SK-N-SH (cell line): ENCODE data around the gene FGGY. TPM values are rescaled to one million over a fixed set of nuclear protein-coding genes. Genes with fewer than 3 reads are reported as not detected.

ENCODE experiments used
- CTCF ChIA-PET: fragments of 300-600, 350-600 bp; formaldehyde crosslinking; extraction: SDS; loops from one replicate; lab custom pipeline; 2021; lab: Yijun Ruan, JAX
- POLR2A ChIA-PET: fragments of 350-600 bp; sonication (Branson Sonifier 250); formaldehyde crosslinking; extraction: SDS; loops from one replicate; lab custom pipeline; 2020; ENCODE audit warnings: antibody characterized with exemption, inconsistent platforms; lab: Yijun Ruan, JAX
- DNase-seq: peaks from one replicate; pipeline ENCODE4 v3.0.0; 2012
- H2AFZ ChIP-seq: fragments of 200-600 bp; sonication (generic); 2 replicates; pipeline ENCODE4 v1.8.1; 2016; ENCODE audit warnings: antibody characterized with exemption, mild to moderate bottlenecking, low read depth
- H3F3A ChIP-seq: fragments of 200-600 bp; sonication (generic); replicated peaks from 2 replicates; pipeline ENCODE3; 2016; ENCODE audit warnings: antibody characterized with exemption, mild to moderate bottlenecking; ENCODE audit not compliant: insufficient read depth
- H3K27ac ChIP-seq, 2 experiments: fragments of 200-500 bp in 1 of 2; fragments of 200-600 bp in 1 of 2; sonication (Bioruptor generic) in 1 of 2; sonication (generic), shearing (Covaris generic) in 1 of 2; 2 replicates each; pipeline versions ENCODE4 v1.5.1 to v1.6.1; 2014 to 2016; ENCODE audit warnings: low read depth in 2 of 2, inconsistent platforms in 1 of 2, low read length in 1 of 2, mild to moderate bottlenecking in 1 of 2, mixed read lengths in 1 of 2
- H3K27me3 ChIP-seq: fragments of 200-600 bp; sonication (generic), shearing (Covaris generic); 2 replicates; pipeline ENCODE4 v1.6.1; 2016; ENCODE audit warnings: mixed run types; ENCODE audit not compliant: insufficient read depth
- H3K36me3 ChIP-seq, 2 experiments: fragments of 200-500 bp in 1 of 2; fragments of 200-600 bp in 1 of 2; sonication (Bioruptor generic) in 1 of 2; sonication (generic) in 1 of 2; replicated peaks in 1 of 2; 2 replicates each; pipeline versions ENCODE3 to v1.5.1; 2014 to 2016; ENCODE audit warnings: low read length in 1 of 2, mild to moderate bottlenecking in 1 of 2; ENCODE audit not compliant: insufficient read depth in 2 of 2, control insufficient read depth in 1 of 2
- H3K4me1 ChIP-seq, 2 experiments: fragments of 200-500 bp in 1 of 2; fragments of 200-600 bp in 1 of 2; sonication (Bioruptor generic) in 1 of 2; sonication (generic), shearing (Covaris generic) in 1 of 2; 2 replicates each; pipeline versions ENCODE4 v1.5.1 to v1.6.1; 2014 to 2016; ENCODE audit warnings: low read depth in 1 of 2, low read length in 1 of 2, mixed run types in 1 of 2; ENCODE audit not compliant: insufficient read depth in 2 of 2, control insufficient read depth in 1 of 2
- H3K4me2 ChIP-seq: fragments of 200-600 bp; sonication (generic), shearing (Covaris generic); 2 replicates; pipeline ENCODE4 v1.6.1; 2017; ENCODE audit warnings: mixed run types
- H3K4me3 ChIP-seq, 2 experiments: fragments of 200-500 bp in 1 of 2; fragments of 200-600 bp in 1 of 2; sonication (Bioruptor generic) in 1 of 2; sonication (generic), shearing (Covaris generic) in 1 of 2; 2 replicates each; pipeline versions ENCODE4 v1.5.1 to v1.8.1; 2014 to 2016; ENCODE audit warnings: low read depth in 2 of 2, inconsistent platforms in 1 of 2, low read length in 1 of 2, mild to moderate bottlenecking in 1 of 2, mixed read lengths in 1 of 2, moderate library complexity in 1 of 2
- H3K79me2 ChIP-seq: fragments of 200-600 bp; sonication (generic); 2 replicates; pipeline ENCODE4 v1.8.1; 2017; ENCODE audit warnings: mild to moderate bottlenecking; ENCODE audit not compliant: insufficient read depth
- H3K9ac ChIP-seq: fragments of 200-600 bp; sonication (generic); 2 replicates; pipeline ENCODE4 v1.6.1; 2017; ENCODE audit warnings: mixed run types
- H3K9me2 ChIP-seq: fragments of 200-600 bp; sonication (generic); 2 replicates; pipeline ENCODE4 v1.6.1; 2017; ENCODE audit warnings: mixed run types
- H3K9me3 ChIP-seq: fragments of 200-600 bp; sonication (generic); 2 replicates; pipeline ENCODE4 v1.6.1; 2017; ENCODE audit warnings: mixed run types, mild to moderate bottlenecking, moderate library complexity
- H4K20me1 ChIP-seq: fragments of 200-600 bp; sonication (generic); 2 replicates; pipeline ENCODE4 v1.6.1; 2017; ENCODE audit warnings: mild to moderate bottlenecking, mixed run types; ENCODE audit not compliant: insufficient read depth
- CHD2 ChIP-seq: fragments of 150-350 bp; IDR thresholded peaks from 2 replicates; pipeline ENCODE4 v1.6.1; 2018; ENCODE audit warnings: low read length; ENCODE audit not compliant: partially characterized antibody
- EP300 ChIP-seq, 2 experiments: IDR thresholded peaks; 2 replicates each; pipeline versions ENCODE4 v1.4.0 to v1.6.1; 2012; ENCODE audit warnings: borderline replicate concordance in 1 of 2, low read depth in 1 of 2, low read length in 1 of 2
- EZH2phosphoT487 ChIP-seq: fragments of 200-600 bp; sonication (generic); IDR thresholded peaks from 2 replicates; pipeline ENCODE4 v1.6.1; 2017; ENCODE audit warnings: low read depth, mixed run types, mild to moderate bottlenecking, antibody characterized with exemption, moderate library complexity, borderline replicate concordance
- FOSL2 ChIP-seq: IDR thresholded peaks from 2 replicates; pipeline ENCODE4 v1.4.0; 2012; ENCODE audit warnings: low read depth, mild to moderate bottlenecking, moderate library complexity, borderline replicate concordance
- FOXJ3 ChIP-seq: sonication (generic); formaldehyde crosslinking; IDR thresholded peaks from 2 replicates; pipeline ENCODE4 v1.5.1; 2020; ENCODE audit warnings: mild to moderate bottlenecking, missing genetic modification reagents
- GABPA ChIP-seq: IDR thresholded peaks from 2 replicates; pipeline ENCODE4 v1.4.0; 2012; ENCODE audit warnings: low read depth, mild to moderate bottlenecking
- IRF3 ChIP-seq: fragments of 150-350 bp; IDR thresholded peaks from 2 replicates; pipeline ENCODE4 v1.6.1; 2016; ENCODE audit warnings: mild to moderate bottlenecking, low read depth, low read length
- JUND ChIP-seq: IDR thresholded peaks from 2 replicates; pipeline ENCODE4 v1.4.0; 2012
- NFIC ChIP-seq: IDR thresholded peaks from 2 replicates; pipeline ENCODE4 v1.4.0; 2012; ENCODE audit warnings: borderline replicate concordance
- NRF1 ChIP-seq: IDR thresholded peaks from 2 replicates; pipeline ENCODE4 v1.6.1; 2012; ENCODE audit warnings: low read depth, mild to moderate bottlenecking, low read length
- RAD21 ChIP-seq: IDR thresholded peaks from 2 replicates; pipeline ENCODE4 v1.6.1; 2012; ENCODE audit warnings: mild to moderate bottlenecking, low read length
- REST ChIP-seq: IDR thresholded peaks from 2 replicates; pipeline ENCODE4 v1.6.1; 2012; ENCODE audit warnings: mild to moderate bottlenecking, low read depth, low read length, moderate library complexity
- RXRA ChIP-seq: IDR thresholded peaks from 2 replicates; pipeline ENCODE4 v1.4.0; 2012; ENCODE audit warnings: low read depth, mild to moderate bottlenecking, borderline replicate concordance
- SIN3A ChIP-seq: IDR thresholded peaks from 2 replicates; pipeline ENCODE4 v1.6.1; 2012; ENCODE audit warnings: low read depth, mild to moderate bottlenecking, low read length, moderate library complexity, borderline replicate concordance
- SMC3 ChIP-seq: IDR thresholded peaks from 2 replicates; pipeline ENCODE4 v1.6.1; 2012; ENCODE audit warnings: low read depth, low read length, improper control_type of control experiment
- USF2 ChIP-seq: fragments of 150-350 bp; IDR thresholded peaks from 2 replicates; pipeline ENCODE4 v1.6.1; 2017; ENCODE audit warnings: antibody characterized with exemption, low read length, low read depth, borderline replicate concordance
- WGBS: methylation state at CpG from one replicate; pipeline ENCODE4 v1.1.6; 2017; ENCODE audit warnings: low lambda C conversion rate; 5-methylcytosine and 5-hydroxymethylcytosine counted together
- polyA plus RNA-seq, 3 experiments: library from polyadenylated mRNA; depleted of rRNA; stranded (reverse); fragments of >200 nt; gene quantifications; 2 replicates each; pipeline ENCODE4 v1.2.3, GENCODE V29; 2012
- TF ChIP-seq, protein P1 (sequence below): IDR thresholded peaks from 2 replicates; pipeline ENCODE4 v1.4.0; 2012; ENCODE audit warnings: low read depth, borderline replicate concordance
- TF ChIP-seq, protein P2 (sequence below): IDR thresholded peaks from 2 replicates; pipeline ENCODE4 v1.4.0; 2012; ENCODE audit warnings: low read depth

The FGGY gene
- polyA plus RNA-seq, 1 of the 3 experiments (the other 2 are of a cell fraction): 10.3 TPM

- no peak for DNase-seq
- Histone ChIP-seq H3K27me3 (no peaks in the 10 kb centered on the region), H3K9me2 (no peaks in the 10 kb centered on the region), H2AFZ (no peak overlapping the region)
- CTCF ChIA-PET: no interaction called here
- no peak for TF ChIP-seq RAD21
- no peak for TF ChIP-seq SIN3A
- TF ChIP-seq RXRA: no peak
- TF ChIP-seq, protein P1, sequence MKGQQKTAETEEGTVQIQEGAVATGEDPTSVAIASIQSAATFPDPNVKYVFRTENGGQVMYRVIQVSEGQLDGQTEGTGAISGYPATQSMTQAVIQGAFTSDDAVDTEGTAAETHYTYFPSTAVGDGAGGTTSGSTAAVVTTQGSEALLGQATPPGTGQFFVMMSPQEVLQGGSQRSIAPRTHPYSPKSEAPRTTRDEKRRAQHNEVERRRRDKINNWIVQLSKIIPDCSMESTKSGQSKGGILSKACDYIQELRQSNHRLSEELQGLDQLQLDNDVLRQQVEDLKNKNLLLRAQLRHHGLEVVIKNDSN: no peak
- TF ChIP-seq, protein P2, sequence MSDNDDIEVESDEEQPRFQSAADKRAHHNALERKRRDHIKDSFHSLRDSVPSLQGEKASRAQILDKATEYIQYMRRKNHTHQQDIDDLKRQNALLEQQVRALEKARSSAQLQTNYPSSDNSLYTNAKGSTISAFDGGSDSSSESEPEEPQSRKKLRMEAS: no peak
- TF ChIP-seq CHD2: no peak
- TF ChIP-seq, all 33 proteins: peak for 0
- no peaks in the 10 kb centered on the region for H3K9me3 ChIP-seq
- peaks cover 3 to 12% of the 10 kb centered on the region in 2 experiments; a peak in 2 of 4 replicates for H3K4me1 ChIP-seq
- 100% methylated on average over 2 of the region's 2 CpGs for WGBS
- no peak overlapping the region for H3K4me2 ChIP-seq
- H3K4me3 ChIP-seq: no peak overlapping the region
- POLR2A ChIA-PET: no interaction called here
- no peaks in the 10 kb centered on the region for H3K79me2 ChIP-seq
- no peaks in the 10 kb centered on the region for H4K20me1 ChIP-seq
- peaks cover 8% of the 10 kb centered on the region for H3F3A ChIP-seq
- no peak overlapping the region for H3K27ac ChIP-seq
- no peak overlapping the region for H3K9ac ChIP-seq
- H3K36me3 ChIP-seq: no peaks in the 10 kb centered on the region
Observed at GRCh38 chr1:59592924-59593323, 296.0 kb downstream of the FGGY start.

GRCh38 chr1:59593798-59594790, 297.2 kb downstream of the FGGY start:
- no peak overlapping the region for H3K27ac ChIP-seq
- H3K36me3 ChIP-seq: no peaks in the 10 kb centered on the region
- peaks cover 8% of the 10 kb centered on the region for H3F3A ChIP-seq
- H3K27me3 ChIP-seq: no peaks in the 10 kb centered on the region
- no peaks in the 10 kb centered on the region for H3K79me2 ChIP-seq
- no peak for DNase-seq
- no peak overlapping the region for H2AFZ ChIP-seq
- no peaks in the 10 kb centered on the region for H3K9me2 ChIP-seq
- ChIA-PET POLR2A (no interaction called here), CTCF (interaction anchor here (1.0 kb wide), 1 partner anchor 13 kb away, joined by 3 read pairs; no protein-coding TSS in a partner anchor)
- no peak overlapping the region for H3K9ac ChIP-seq
- H3K4me3 ChIP-seq: no peak overlapping the region
- no peaks in the 10 kb centered on the region for H4K20me1 ChIP-seq
- H3K9me3 ChIP-seq: no peaks in the 10 kb centered on the region
- H3K4me2 ChIP-seq: no peak overlapping the region
- peaks cover 3 to 12% of the 10 kb centered on the region in 2 experiments; a peak in 2 of 4 replicates for H3K4me1 ChIP-seq
- 84% methylated on average over 4 of the region's 5 CpGs for WGBS
- no peak for TF ChIP-seq REST
- TF ChIP-seq RXRA: no peak
- no peak for TF ChIP-seq GABPA
- no peak for TF ChIP-seq JUND
- TF ChIP-seq, protein P2: no peak
- TF ChIP-seq SMC3: no peak
- TF ChIP-seq EP300 (IDR thresholded peaks at IDR 0.05; ENCODE audit: borderline replicate concordance in 1 of 2, low read depth in 1 of 2, low read length in 1 of 2): no peak
- TF ChIP-seq IRF3: no peak
- TF ChIP-seq NFIC: no peak
- TF ChIP-seq CHD2: no peak
- TF ChIP-seq FOSL2: no peak
- TF ChIP-seq USF2: no peak
- no peak for TF ChIP-seq EZH2phosphoT487
- no peak for TF ChIP-seq FOXJ3 (CRISPR knock-in tag)
- no peak for TF ChIP-seq SIN3A
- TF ChIP-seq NRF1: no peak
